MM.1S (cell line): ENCODE measurements around the gene WDFY4.

Experiments
- DNase-seq: peaks from one replicate; pipeline ENCODE4 v3.0.0-alpha.2; 2015
- H2AFZ ChIP-seq: fragments of 300-600 bp; sonication (generic); 2 replicates; pipeline ENCODE4 v1.6.0; 2016; ENCODE audit warnings: antibody characterized with exemption, low read length
- H3F3A ChIP-seq: fragments of 300-600 bp; sonication (generic); 2 replicates; pipeline ENCODE4 v1.6.1; 2016; ENCODE audit warnings: mild to moderate bottlenecking, antibody characterized with exemption, low read length, moderate library complexity, mixed read lengths; ENCODE audit not compliant: insufficient read depth
- H3K27ac ChIP-seq: fragments of 300-600 bp; sonication (generic); 2 replicates; pipeline ENCODE4 v1.5.1; 2016; ENCODE audit warnings: mild to moderate bottlenecking, low read length
- H3K27me3 ChIP-seq: fragments of 300-600 bp; sonication (generic); replicated peaks from 2 replicates; pipeline ENCODE4 v1.6.0; 2016; ENCODE audit warnings: low read length; ENCODE audit not compliant: insufficient read depth
- H3K36me3 ChIP-seq: fragments of 300-600 bp; sonication (generic); replicated peaks from 2 replicates; pipeline ENCODE4 v1.6.1; 2016; ENCODE audit warnings: mild to moderate bottlenecking, low read length, mixed read lengths; ENCODE audit not compliant: insufficient read depth
- H3K4me1 ChIP-seq: fragments of 300-600 bp; sonication (generic); 2 replicates; pipeline ENCODE4 v1.6.1; 2016; ENCODE audit warnings: low read length, mixed read lengths
- H3K4me2 ChIP-seq: fragments of 300-600 bp; sonication (generic); 2 replicates; pipeline ENCODE4 v1.6.0; 2016; ENCODE audit warnings: low read depth, low read length
- H3K4me3 ChIP-seq: fragments of 300-600 bp; sonication (generic); 2 replicates; pipeline ENCODE4 v1.5.1; 2016; ENCODE audit warnings: low read length, mixed read lengths
- H3K79me2 ChIP-seq: fragments of 300-600 bp; sonication (generic); 2 replicates; pipeline ENCODE4 v1.6.1; 2016; ENCODE audit warnings: mixed run types, low read length, mixed read lengths
- H3K9ac ChIP-seq: fragments of 300-600 bp; sonication (generic); 2 replicates; pipeline ENCODE4 v1.6.1; 2016; ENCODE audit warnings: low read length, mixed read lengths
- H3K9me2 ChIP-seq: fragments of 300-600 bp; sonication (generic); replicated peaks from 2 replicates; pipeline ENCODE4 v1.6.1; 2016; ENCODE audit warnings: mild to moderate bottlenecking, low read length, mixed read lengths; ENCODE audit not compliant: insufficient read depth
- H3K9me3 ChIP-seq: fragments of 300-600 bp; sonication (generic); replicated peaks from 2 replicates; pipeline ENCODE4 v1.6.1; 2016; ENCODE audit warnings: mild to moderate bottlenecking, low read length, mixed read lengths; ENCODE audit not compliant: insufficient read depth
- H4K20me1 ChIP-seq: fragments of 300-600 bp; sonication (generic); 2 replicates; pipeline ENCODE4 v1.6.1; 2016; ENCODE audit warnings: mild to moderate bottlenecking, low read length, moderate library complexity, mixed read lengths; ENCODE audit not compliant: insufficient read depth
- EZH2 ChIP-seq: fragments of 300-600 bp; sonication (generic); optimal IDR thresholded peaks from 2 replicates; pipeline ENCODE3; 2017; ENCODE audit warnings: low read depth, mild to moderate bottlenecking, antibody characterized with exemption, low read length, mixed read lengths
- EZH2phosphoT487 ChIP-seq: fragments of 300-600 bp; sonication (generic); IDR thresholded peaks from 2 replicates; pipeline ENCODE4 v1.6.1; 2018; ENCODE audit warnings: antibody characterized with exemption, low read length
- TF ChIP-seq, protein P1 (sequence below): fragments of 300-600 bp; sonication (generic); IDR thresholded peaks from 2 replicates; pipeline ENCODE4 v1.5.1; 2016; ENCODE audit warnings: antibody characterized with exemption, low read length, mixed read lengths

WDFY4 gene

DNA sequence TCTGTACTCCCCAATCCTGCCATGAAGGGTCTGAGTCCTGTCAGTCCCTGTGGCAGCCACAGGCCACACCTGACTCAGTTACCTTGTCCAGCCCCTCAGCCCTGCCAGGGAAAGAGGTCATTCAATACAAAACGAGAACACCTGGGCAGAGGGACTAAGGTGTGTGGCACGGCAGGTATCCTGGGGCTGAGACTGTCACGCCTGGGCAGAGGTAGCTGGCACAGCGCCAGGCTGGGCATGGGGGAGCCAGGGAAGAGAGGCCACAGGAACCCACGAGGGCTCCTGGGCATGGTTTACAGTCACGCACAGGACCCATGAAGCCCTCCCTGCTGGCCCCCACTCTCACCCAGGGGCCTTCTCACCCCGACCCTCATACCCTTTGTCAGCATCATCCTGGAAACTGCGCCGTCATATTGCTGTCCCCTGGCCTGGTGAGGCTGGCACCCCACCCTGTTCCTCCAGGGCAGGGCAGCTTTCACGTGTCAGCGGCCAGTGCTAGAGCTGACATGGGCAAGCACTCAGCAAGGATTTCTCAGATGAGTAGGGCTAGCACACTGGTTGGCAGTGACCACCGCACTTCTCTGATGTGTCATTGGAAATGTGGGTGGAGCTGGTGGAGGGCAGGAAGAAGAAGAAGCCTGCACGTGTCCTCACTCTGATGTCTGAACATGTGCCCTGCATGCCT, 212.2 kb downstream of the WDFY4 start:
- no peaks in the 10 kb centered on the region for H3K4me1 ChIP-seq
- H3K36me3 ChIP-seq, result no peaks in the 10 kb centered on the region
- H2AFZ ChIP-seq, result no peak overlapping the region
- H4K20me1 ChIP-seq, result no peaks in the 10 kb centered on the region
- H3K9ac ChIP-seq, result no peak overlapping the region
- no peaks in the 10 kb centered on the region for H3K9me3 ChIP-seq
- H3K9me2 ChIP-seq, result no peaks in the 10 kb centered on the region
- H3K79me2 ChIP-seq, result no peaks in the 10 kb centered on the region
- no peak overlapping the region for H3K4me2 ChIP-seq
- TF ChIP-seq, protein P1, sequence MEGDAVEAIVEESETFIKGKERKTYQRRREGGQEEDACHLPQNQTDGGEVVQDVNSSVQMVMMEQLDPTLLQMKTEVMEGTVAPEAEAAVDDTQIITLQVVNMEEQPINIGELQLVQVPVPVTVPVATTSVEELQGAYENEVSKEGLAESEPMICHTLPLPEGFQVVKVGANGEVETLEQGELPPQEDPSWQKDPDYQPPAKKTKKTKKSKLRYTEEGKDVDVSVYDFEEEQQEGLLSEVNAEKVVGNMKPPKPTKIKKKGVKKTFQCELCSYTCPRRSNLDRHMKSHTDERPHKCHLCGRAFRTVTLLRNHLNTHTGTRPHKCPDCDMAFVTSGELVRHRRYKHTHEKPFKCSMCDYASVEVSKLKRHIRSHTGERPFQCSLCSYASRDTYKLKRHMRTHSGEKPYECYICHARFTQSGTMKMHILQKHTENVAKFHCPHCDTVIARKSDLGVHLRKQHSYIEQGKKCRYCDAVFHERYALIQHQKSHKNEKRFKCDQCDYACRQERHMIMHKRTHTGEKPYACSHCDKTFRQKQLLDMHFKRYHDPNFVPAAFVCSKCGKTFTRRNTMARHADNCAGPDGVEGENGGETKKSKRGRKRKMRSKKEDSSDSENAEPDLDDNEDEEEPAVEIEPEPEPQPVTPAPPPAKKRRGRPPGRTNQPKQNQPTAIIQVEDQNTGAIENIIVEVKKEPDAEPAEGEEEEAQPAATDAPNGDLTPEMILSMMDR, result no peak
- TF ChIP-seq EZH2 (no peak), EZH2phosphoT487 (no peak)
- no peaks in the 10 kb centered on the region for H3K27me3 ChIP-seq
- no peak overlapping the region for H3K4me3 ChIP-seq
- H3F3A ChIP-seq, result no peaks in the 10 kb centered on the region
- no peak for DNase-seq
- no peak overlapping the region for H3K27ac ChIP-seq

DNA sequence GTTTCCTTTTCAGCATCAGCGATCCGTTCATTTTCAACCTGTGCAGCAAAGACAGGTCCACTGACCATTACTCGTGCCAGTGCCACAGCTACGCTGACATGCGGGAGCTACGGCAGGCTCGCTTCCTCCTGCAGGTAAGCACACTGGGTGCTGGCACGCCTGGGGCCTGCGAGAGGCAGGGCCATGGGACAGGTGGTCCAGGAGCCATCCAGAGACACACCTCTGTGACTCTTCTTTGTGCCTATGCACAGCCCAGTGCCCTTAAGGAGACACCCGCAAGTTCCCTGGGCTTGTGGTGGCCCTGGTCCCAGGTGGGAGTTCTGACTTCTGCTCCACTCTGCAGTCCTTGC, 212.7 kb downstream of the WDFY4 start:
- no peak overlapping the region for H3K27ac ChIP-seq
- no peak overlapping the region for H3K9ac ChIP-seq
- H3K36me3 ChIP-seq, result no peaks in the 10 kb centered on the region

DNA sequence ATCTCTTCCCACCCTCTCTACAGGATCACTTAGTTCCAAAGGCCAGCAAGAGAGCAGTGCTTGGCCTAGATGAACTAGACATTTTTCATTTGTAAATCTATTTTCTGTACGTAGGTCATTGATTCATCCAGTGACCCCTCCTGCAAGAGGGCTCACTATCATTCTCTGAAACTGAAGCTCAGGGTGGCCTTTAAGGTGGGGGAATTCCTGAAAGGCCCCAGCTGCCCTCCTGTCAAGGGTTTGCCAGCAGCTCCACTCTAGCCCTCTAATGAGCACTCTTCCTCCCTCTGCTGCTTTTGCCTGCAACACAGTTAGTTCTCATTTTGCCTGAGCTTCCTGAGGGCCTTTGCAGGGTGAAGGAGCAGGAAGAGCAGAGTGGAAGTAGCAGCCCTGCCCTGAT, 213.8 kb downstream of the WDFY4 start:
- H3K79me2 ChIP-seq, result no peaks in the 10 kb centered on the region
- TF ChIP-seq EZH2 (no peak), EZH2phosphoT487 (no peak)
- TF ChIP-seq, protein P1, result no peak
- H3K4me3 ChIP-seq, result no peak overlapping the region
- no peak overlapping the region for H3K4me2 ChIP-seq
- H3K27ac ChIP-seq, result no peak overlapping the region
- H3K9me2 ChIP-seq, result no peaks in the 10 kb centered on the region
- DNase-seq, result no peak
- no peaks in the 10 kb centered on the region for H3K27me3 ChIP-seq
- no peaks in the 10 kb centered on the region for H4K20me1 ChIP-seq
- H3K9ac ChIP-seq, result no peak overlapping the region
- no peaks in the 10 kb centered on the region for H3F3A ChIP-seq
- no peaks in the 10 kb centered on the region for H3K4me1 ChIP-seq
- H3K36me3 ChIP-seq, result no peaks in the 10 kb centered on the region
- H3K9me3 ChIP-seq, result no peaks in the 10 kb centered on the region
- H2AFZ ChIP-seq, result no peak overlapping the region

More for the DNA sequence above, 212.7 kb downstream of the WDFY4 start:
- DNase-seq, result no peak
- Histone ChIP-seq H3K9me3 (no peaks in the 10 kb centered on the region), H3K4me3 (no peak overlapping the region), H3K4me1 (no peaks in the 10 kb centered on the region), H3K27me3 (no peaks in the 10 kb centered on the region), H4K20me1 (no peaks in the 10 kb centered on the region), H3F3A (no peaks in the 10 kb centered on the region), H2AFZ (no peak overlapping the region), H3K9me2 (no peaks in the 10 kb centered on the region), H3K4me2 (no peak overlapping the region), H3K79me2 (no peaks in the 10 kb centered on the region)
- TF ChIP-seq EZH2phosphoT487 (no peak), EZH2 (no peak)
- TF ChIP-seq, protein P1, result no peak
